Measurements from ENCODE around the gene MARCHF5.
A peak's percentile ranks its signal among the peaks of the same experiment; 100 is the strongest.

Gene MARCHF5

GRCh38 chr10:92290837-92291615, at the start of gene MARCHF5, which contains the start of gene CPEB3:
TSS of gene MARCHF5 (plus strand) at chr10:92291167. CDS start at chr10:92291495, 328 bp downstream.
TSS of gene CPEB3 (minus strand) at chr10:92291078. CDS start at chr10:92240350, 50,728 bp downstream.
- peak; percentile 95 for DNase-seq

GRCh38 chr10:92241501-92241900, 49.5 kb upstream of the MARCHF5 start:
- no peak for DNase-seq

- DNase-seq = no peak
These were observed 48.6 kb upstream of the MARCHF5 start for GRCh38 chr10:92242380-92242779.

GRCh38 chr10:92242910-92243671, 47.9 kb upstream of the MARCHF5 start:
- DNase-seq = peak; percentile 62

DNA sequence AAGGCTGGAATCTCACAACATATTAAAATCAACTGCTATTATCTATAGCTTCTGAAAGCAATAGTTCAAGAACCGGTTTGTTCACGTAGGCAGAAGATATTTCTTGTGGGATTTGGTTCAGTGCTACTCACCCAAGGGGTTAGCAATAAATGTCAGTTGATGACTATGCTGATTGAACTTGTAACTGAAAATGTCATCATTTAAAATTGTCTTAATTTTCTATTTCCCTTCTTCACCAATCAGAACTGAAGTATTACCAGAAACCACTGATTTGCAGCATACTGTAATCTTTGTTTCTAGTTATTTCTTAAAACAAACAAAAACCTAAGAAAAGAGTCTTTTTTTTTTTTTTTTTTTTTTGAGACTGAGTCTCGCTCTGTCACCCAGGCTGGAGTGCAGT, 46.2 kb upstream of the MARCHF5 start:
- no peak for DNase-seq

DNA sequence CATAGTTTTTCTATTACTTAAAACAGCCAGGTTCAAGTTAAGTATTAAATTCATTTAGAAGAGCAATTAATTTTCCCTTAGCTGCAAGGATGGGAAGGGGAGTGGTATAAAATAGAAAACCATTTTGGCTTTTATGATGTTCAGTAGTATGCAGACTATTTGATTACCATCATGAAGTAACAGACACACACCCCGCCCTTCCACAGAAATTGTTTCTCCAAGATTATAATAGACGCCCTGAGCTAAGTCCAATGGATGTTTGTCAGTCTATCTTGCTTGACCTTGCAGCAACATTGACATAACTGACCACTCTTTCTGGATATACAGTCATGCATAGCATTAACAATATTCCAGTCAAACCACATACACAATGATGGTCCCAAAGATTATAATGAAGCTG, 42.4 kb upstream of the MARCHF5 start:
- no peak for DNase-seq

- DNase-seq = no peak
These were observed 27.6 kb upstream of the MARCHF5 start for GRCh38 chr10:92263396-92263795.

- no peak for DNase-seq
These were observed 26.7 kb upstream of the MARCHF5 start for GRCh38 chr10:92264249-92264648.

DNA sequence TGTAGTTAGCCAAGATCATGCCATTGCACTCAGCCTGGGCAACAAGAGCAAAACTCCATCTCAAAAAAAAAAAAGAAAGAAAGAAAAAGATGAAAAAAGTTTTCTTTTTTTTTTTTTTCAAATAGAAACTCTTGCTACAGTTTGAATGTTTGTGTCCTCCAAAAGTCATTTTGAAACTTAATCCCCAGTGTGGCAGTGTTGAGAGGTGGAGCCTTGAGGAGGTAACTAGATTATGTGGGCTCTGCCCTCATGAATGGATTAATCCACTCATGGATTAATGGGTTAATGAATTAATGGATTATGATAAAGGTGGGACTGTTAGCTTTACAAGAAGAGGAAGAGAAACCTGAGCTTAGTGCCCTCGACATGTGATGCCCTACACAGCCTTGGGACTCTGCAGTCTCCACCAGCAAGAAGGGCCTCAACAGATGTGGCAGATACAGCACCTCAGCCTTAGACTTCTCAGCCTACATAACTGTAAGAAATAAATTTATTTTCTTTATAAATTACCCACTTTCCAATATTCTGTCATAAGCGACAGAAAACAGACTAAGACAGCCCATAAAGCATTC, 25.2 kb upstream of the MARCHF5 start:
- DNase-seq = no peak

- DNase-seq = no peak
These were observed 23.6 kb upstream of the MARCHF5 start for GRCh38 chr10:92267343-92267742.

- no peak for DNase-seq
These were observed 22.2 kb upstream of the MARCHF5 start for GRCh38 chr10:92268748-92269147.

DNA sequence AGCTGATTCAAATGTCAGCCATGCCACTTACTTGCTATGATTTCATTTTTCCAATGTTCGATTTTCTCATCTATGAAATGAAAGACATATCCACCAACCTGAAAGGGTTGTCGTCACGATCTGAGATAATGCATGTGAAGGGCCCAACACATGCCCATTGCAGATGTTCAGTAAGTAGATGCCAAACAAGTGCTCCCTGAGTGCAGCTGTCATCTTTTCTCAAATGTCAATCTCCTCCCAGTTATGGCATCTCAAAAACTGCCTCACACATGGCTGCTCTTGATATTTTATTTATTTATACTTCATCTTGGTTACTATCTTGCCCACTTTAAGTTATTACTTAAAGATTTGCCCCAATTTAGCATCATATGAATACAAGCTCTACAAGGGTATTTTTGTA, 16.9 kb upstream of the MARCHF5 start:
- DNase-seq = no peak

- DNase-seq = no peak
These were observed 11.8 kb upstream of the MARCHF5 start for GRCh38 chr10:92278996-92279696.

DNA sequence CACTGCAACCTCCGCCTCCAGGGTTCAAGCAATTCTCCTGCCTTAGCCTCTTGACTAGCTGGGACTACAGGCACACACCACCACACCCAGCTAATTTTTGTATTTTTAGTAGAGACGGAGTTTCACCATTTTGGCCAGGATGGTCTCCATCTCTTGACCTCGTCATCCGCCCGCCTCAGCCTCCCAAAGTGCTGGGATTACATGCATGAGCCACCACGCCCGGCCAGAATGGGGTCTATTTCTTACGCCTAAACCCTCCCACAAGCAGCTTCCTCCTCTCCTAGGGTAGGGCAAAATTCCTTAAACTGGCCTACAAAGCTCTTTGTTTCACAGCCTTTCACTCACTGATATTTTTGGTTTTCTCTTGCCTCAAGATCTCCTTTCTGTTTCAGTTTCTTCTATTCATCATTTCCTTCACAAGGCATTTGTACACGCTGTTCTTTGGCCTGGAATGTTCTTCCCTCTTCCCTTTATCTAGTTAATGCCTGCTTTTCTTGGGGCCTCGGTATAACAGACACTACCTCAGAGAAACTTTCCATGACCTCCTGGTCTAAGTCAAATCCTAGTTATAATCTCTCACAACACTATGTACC, 6.8 kb upstream of the MARCHF5 start:
- no peak for DNase-seq

DNA sequence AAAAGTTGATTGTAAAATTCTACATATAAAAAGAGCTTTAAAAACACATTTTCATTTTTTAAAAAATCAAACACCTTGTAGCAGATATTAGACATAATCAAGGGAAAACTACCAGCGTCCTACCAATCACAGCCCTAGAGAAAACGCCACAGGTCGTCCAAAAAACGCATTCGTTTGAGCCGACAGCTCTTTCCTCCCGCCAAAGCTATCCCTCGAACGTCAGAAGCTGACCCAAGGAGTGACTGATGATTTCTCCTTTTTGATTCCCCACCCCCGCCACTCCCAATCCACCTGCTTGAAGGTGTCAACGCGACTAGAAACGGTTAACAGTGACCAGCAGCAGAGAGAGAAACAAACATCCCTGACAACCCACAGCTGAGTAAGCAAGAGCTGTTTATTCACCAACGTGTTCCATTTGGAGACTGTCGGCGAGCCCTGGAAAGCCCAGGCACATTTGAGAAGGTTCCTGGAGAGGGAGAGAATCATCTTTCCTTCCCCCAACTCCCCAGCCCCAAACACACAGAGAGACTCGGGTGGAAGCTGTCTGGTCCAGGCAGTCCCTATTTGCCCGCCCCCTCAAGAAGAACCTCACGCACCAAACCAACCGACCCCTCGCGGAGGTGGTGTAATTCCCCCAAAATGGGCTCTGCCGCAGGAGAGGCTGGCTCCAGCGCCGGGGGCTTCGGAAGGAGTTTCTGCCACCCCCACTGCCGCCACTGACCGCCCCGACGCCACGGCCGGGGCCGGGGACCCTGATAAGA, 711 bp upstream of the MARCHF5 start:
- no peak for DNase-seq

- DNase-seq = no peak
These were observed 574 bp downstream of the MARCHF5 start for GRCh38 chr10:92291616-92291865.

- peak; percentile 50 for DNase-seq
These were observed 1.2 kb downstream of the MARCHF5 start for GRCh38 chr10:92291921-92292845.

DNA sequence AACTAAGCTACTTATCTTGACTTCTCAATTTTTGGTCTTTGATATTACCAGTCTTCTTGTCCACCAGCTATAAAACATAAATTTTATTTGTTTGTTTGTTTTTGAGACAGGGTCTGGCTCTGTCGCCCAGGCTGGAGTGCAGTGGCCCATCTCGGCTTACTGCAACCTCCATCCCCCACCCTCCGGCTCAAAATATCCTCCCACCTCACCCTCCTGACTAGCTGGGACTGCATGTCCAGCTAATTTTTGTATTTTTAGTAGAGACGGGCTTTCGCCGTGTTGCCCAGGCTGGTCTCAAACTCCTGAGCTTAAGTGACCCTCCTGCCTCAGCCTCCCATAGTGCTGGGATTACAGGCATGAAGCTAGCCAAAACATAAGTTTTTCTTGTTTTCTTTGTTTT, 7.5 kb downstream of the MARCHF5 start:
- no peak for DNase-seq

DNA sequence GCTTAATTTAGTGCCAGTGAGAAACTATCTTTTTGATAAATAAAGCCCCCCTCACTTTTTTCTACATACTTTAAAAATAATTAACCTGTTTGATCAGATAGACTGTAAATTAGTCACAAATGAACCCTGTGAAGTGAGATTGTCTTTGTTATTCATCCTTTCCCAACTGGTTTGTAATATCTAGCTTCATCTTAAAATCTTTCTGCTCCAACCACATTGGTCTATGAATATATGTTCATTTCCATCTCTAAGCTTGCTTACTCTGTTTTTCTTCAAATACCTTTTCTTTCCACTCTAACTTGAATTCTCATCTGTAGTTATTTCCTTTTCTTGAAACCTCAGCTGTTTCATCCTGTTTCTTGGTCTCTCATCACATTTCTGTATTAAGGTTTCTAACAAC, 12.1 kb downstream of the MARCHF5 start:
- DNase-seq = no peak

DNA sequence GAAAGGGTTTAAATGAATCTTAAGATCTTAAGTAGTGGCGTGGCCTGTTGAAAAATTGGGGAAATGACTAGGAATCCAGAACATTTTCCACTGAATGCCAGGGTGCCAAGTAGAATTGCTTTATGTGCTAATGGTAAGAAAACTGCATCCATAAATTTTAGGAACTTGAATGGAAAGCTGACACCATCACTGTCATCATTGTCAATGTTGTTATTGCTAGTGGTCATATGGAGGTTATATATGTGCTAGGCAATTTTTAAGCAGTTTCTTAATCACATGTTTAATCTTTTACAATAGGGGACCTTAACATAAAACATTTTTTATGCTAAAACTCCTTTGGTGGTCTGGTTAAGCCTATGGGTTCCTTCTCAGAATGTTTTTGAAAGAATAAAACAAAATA, 13.1 kb downstream of the MARCHF5 start:
- DNase-seq = no peak
